ACHN (cell line): ENCODE data around the gene CDC25A.

Source experiments
- DNase-seq: peaks from one replicate; pipeline ENCODE4 v3.0.0-alpha.2; 2015
- in situ Hi-C: cut with HindIII; loops from 2 replicates; pipeline ENCODE4 v1.10.0; 2017; ENCODE audit warnings: low sequenced_read_pairs, low pct_ligation_motif_present, low pct_unique_long_range_greater_than_20kb

Gene CDC25A

DNA sequence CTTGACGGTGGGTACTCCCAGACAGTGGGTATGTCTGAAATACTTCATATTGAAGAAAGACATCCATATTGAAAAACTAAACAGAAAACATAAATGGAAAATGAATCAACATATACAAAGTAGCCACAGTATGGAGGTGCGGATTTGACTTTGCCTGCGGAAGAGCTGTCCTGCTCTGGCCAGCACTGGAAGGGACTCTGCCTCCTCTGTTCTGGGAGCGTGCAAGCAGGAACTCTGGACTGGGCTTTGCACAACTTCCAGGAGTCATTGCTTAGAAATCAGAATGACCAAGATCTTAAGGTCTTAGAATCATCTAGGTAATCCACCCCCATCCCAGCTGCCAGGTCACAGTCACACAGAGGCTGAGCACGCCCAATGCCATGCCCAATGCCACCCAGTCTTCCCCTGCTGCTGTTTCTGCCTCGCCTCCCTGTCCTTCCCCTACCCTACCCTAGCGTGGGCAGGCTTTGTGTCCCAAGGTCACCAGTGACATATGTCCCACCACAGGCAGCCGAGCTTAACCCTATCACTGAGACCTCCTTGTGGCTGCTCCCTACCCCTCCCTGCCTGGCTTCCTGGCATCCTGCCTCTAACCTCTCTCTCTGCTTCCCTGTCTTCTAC is 36.3 kb downstream of the CDC25A start:
- in situ Hi-C loops, result no loop called here

DNA sequence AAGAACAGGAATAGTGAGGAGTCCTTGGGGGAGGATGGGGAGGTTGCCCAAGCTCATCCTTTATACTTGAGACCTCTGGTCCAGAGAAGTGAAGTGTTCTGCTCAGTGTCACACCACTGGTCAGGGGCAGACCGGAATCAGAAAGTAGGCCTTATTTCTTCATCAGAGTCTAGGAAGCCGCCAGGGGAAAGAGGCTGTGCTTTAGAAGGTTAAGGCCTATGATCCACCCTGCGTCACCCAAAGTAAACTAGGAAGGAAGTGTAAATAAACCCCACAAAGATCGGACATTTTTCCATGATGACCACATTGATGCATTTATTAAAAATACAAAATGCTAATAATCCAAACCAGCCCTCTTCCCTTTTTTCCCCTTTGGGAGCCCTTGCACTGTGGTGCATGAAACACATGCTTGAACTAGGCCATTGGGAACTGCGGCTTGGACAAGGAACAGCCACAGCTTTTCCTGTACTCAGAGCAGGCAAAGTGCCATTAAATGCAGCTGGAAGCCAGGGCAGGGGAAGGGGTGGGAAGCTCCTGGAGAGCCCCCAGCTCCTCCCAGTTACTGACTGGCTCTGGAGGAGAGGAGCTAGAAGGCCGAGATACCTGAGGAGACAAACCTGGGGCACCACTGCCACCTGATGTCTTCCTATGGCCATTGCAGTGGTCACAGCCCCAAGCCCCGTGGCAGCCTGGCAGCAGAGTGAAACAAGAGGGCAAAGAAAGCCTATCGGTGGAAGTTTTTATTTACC is 37.0 kb downstream of the CDC25A start:
- in situ Hi-C loops, result no loop called here
- peak; percentile 74 for DNase-seq

More for the DNA sequence above, 36.3 kb downstream of the CDC25A start:
- DNase-seq, result no peak

DNA sequence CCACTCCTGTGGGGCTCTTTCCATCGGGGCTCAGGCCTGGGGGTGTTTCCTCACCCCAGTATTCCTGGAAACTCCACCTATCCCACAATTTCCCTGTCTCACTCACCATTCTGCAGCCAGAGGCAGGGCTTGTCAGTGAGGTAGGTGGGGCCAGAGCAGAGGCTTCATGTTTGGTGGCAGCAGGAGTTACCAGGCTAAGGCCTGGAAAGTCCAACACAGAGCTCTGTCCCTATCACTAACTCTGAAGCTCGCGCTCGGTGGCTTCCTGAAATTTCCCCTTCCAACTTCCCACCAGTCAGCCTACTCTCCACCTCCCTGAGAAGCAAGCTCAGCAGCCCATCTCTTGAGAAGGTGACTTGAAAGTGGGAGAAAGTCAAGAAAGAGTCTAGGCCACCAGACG is 44.2 kb downstream of the CDC25A start:
- DNase-seq, result no peak
- in situ Hi-C loops, result no loop called here

DNA sequence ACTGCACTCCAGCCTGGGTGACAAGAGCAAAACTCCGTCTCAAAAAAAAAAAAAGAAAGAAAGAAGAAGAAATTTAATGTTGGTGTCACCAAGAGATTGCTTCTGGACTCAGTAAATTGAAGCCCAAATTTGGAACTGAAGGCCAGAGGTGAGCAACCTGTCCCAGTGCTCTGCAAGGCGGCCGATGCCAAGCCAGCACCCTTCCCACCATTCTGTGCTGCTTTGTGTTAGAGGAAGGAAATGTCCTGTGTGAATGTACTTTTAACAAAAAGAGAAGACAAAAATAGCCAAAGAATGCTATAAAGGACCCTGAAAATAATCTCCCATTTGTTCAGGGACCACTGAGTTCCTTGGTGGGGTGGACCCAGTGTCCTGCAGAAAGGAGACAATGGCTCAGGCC is 44.6 kb downstream of the CDC25A start:
- no peak for DNase-seq
- in situ Hi-C loops, result no loop called here

DNA sequence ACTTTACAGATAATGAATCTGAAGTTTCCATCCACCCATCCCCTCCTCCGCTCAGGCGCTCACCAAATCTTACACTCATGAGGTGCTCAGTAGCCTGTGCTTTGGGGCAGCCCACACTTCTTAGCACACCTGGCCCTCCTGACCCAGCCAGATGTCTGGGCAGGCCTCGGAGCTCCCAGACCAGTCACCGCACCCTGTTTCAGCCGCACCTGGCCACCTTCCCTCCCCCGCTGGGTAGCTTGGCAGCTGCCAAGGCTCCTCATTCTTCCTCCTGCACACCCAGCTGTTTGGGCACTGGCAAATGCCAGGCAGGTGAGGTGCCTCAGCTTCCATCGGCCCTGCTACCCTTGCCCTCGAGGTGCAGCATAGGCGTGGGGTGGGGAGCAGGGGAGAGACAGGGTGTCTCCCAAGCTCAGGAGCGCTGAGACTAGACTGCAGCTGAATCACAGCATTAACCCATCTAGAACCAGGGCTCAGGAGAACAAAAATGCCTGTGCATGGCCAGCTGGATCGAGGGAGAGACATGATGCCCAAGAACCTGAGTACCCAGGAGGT is 45.8 kb downstream of the CDC25A start:
- in situ Hi-C loops, result no loop called here
- DNase-seq, result no peak

DNA sequence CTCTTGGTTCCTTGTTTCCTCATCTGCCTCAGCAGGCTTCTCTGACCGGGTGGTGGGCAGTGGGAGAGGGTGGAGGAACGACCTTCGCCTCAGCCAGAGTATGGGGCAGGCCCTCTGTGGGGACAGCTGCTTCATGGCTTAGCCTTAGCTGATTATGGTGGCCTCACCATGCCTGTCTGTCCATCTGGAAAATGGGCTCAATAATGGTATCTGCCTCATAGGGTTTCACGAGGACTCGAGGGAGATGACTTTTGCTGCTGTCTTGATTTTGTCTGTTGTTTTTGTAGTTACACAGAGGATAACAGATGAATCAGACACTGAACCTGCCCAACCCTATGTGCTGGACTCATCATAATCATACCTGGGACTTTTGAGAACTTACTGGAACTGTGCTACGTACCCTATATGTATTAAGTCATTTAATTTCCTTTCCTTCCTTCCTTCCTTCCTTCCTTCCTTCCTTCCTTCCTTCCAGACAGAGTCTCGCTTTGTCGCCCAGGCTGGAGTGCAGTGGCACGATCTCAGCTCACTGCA is 46.5 kb downstream of the CDC25A start:
- no peak for DNase-seq
- in situ Hi-C loops, result no loop called here

DNA sequence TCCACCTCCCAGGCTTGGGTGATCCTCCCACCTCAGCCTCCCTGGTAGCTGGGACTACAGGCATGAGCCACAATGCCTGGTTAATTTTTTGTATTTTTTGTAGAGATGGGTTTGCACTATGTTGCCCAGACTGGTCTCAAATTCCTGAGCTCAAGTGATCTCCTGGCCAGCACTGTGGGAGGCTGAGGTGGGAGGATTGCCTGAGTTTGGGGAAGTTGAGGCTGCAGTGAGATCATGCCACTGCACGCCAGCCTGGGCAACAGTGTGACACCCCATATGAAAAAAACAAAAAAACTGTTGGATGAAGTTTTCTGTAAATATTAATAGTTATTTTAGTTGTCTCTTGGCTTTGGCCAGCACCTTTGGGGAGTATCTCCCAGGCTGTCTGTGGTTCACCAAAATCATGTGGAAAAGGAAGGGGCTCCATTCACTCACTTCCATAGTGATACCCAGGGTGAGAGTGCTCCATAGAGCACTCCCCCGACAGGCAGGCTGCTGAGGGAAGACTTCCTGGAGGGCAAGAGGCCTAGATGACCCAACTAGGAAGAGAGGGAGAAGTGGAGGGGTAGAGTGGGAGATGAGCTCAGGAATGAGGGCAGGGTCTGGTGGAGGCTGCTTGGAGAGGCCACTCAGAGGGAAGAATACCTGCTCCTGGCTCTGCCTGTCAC is 47.1 kb downstream of the CDC25A start:
- in situ Hi-C loops, result no loop called here
- DNase-seq, result no peak

DNA sequence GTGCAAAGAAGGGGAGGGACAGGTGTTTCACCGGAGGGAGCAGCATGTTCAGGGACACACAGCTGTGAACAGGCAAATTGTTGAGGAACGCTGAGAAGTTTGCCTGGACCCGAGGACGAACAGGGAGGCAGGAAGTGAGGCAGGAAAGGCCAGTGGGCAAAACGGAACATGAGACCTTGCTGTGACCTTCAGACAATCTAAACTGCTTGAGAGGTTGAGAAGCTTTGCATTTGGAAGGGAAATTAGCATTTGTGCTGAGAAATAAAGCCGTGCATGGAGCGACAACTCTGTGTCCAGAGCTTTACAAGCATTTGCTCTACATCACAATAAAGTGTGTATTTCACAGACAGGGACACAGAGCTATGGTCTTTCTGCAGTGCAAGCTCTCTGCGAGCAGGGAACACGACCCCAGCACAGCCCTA is 47.9 kb downstream of the CDC25A start:
- DNase-seq, result no peak
- in situ Hi-C loops, result no loop called here

DNA sequence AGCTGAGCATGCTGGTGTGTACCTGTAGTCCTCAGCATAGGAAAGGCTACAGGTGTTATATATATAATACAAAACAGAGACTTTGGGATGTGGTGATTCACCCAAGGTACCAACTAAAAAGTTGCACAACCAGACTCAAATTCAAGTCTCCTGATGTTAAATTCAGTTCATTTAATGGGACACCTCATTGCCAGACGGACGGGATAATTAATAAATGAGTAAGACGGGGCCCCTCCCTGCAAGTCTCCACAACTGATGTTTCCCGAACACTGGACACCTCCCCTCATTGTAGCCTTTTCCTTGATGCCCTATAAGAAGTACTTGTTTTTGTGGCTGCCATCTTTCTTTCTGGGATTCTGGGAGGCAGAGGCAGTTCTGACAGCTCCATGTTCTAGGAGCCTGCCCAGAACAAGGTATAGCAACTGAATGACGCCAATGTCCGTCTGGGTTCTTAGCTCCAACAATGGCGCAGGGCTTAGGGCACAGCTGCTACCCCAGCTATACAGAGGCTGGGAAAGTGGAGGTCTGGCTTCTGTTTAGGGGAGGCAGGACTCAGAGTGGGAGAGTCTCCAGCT is 50.7 kb downstream of the CDC25A start:
- no peak for DNase-seq
- in situ Hi-C loops, result no loop called here

DNA sequence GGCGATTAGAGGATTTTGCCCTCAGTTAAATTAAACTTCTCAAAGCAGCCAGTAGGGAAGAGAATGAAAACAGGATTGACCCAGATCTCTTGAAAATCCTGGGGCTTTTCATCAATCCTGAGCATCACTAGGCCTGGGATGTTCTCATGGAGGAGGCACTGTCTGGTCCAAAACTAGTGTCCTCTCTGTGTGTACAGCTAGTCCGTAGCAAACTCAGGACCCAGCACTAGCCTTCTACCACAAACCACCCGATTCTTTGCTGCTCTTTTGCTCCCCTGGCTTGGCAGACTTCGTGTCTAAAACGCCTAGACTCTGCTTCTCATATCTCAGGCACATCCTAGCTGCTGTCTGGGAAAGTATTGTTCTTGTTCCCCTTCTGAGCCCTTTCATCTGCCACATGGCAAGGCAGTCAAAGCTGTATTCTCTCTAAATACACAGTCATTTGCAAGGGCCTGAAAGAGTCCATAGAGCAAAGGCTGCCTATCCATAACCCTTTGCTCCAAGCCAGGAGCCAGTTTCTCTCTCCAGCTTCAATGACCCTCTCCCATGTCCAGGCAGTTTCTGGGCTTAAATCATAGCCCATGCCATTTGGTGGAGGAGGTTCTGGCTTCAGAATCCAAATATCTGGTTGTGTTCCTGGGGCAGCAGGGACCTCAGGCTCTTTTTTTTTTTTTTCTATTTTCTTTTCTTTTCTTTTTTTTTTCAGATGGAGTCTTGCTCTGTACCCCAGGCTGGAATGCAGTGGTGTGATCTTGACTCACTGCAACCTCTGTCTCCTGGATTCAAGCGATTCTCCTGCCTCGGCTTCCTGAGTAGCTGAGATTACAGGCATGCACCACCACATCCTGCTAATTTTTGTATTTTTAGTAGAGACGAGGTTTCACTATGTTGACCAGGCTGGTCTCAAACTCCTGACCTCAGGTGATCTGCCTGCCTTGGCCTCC is 52.4 kb downstream of the CDC25A start:
- DNase-seq, result no peak
- in situ Hi-C loops, result no loop called here

DNA sequence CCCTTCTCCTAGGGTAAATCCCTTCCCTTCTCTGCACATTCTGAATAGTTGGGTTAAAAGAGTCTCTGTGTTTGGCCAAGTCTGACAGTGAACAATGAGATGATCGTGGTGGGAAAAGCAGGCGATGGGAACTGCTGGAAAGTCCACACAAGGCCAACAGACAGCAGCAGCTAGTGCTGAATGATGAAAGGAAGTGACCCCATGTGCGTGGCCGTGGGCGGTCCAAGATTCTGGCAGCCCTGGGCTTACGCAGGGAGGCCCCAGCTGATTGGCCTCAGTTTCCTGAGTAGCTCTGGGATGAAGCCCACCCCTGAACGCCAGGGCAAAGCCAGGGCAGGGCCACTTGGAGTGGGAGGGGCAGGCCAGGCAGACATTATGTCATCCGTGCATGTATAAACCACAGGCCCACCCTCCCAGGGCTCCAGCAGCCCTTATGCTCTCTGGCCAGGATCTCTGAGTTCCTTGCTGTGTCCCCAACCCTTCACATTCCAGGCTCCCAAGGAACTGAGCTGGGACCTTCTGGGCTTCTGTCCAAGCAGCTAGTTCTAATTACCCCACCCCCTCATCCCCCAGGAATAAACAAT is 57.8 kb downstream of the CDC25A start:
- DNase-seq, result no peak
- in situ Hi-C loops, result no loop called here

DNA sequence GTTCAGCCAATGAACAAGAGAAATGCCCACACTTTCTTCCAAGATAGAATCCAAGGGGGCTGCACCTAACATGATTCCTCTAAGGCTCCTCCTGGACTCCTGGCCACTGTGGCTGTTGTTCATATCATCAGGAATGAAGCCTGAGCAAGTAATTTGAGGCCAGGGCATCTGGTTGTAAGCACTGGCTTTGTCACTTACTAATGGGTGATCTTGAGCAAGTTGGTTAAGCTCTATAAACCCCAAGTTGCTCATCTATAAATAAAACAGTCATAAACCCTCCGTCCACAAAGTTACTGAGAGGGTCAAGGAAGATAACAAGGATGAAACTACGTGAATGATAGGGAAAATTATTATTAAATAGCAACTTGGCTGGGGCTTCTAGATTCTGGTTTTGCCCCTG is 58.3 kb downstream of the CDC25A start:
- in situ Hi-C loops, result no loop called here
- no peak for DNase-seq

DNA sequence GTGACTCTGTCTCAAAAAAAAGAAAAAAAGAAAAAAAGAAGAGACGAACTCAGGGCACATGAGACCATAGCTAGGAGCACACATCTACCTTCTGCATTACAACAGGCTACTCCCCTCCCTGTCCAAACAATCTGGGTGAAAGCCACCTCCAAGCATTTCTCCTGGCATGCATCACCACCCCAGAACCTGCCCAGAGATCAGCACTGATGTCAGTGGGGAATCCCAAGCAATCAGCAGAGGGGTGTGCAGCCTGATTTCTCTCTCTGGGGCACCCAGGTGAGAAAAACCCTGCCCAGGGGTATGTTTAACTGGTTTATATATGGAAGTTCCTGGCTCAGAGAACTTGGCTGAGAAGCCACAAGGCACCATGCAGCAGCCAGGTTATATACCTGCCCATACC is 59.4 kb downstream of the CDC25A start:
- no peak for DNase-seq
- in situ Hi-C loops, result no loop called here

DNA sequence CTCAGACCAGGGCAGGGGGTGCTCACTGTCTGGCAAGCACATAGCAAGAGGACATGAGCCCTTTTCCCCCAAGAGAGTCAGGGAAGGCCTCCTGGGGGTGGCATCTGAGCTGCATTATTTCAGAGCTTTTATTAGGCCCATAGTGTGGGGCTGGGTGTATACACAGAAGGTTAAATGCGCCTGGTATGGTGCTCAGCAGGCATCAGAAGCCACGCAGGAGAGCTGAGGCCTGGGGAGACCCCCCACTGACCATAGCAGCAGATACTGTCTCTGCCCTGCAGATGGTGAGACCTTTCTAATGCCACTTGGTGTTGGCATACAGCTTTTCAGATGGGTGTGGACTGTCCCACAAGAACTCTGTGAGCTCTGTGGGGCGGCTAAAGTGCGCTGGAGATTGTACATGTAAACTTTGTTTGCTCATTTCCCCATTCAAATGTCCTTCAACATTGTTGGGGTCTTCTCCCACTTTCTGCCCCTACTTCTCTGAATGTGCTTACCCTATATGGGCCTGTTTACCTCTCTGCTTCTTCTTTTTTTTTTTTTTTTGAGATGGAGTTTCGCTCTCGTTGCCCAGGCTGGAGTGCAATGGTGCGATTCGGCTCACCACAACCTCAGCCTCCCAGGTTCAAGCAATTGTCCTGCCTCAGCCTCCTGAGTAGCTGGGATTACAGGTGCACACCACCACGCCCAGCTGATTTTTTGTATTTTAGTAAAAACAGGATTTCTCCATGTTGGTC is 62.2 kb downstream of the CDC25A start:
- no peak for DNase-seq
- in situ Hi-C loops, result no loop called here

DNA sequence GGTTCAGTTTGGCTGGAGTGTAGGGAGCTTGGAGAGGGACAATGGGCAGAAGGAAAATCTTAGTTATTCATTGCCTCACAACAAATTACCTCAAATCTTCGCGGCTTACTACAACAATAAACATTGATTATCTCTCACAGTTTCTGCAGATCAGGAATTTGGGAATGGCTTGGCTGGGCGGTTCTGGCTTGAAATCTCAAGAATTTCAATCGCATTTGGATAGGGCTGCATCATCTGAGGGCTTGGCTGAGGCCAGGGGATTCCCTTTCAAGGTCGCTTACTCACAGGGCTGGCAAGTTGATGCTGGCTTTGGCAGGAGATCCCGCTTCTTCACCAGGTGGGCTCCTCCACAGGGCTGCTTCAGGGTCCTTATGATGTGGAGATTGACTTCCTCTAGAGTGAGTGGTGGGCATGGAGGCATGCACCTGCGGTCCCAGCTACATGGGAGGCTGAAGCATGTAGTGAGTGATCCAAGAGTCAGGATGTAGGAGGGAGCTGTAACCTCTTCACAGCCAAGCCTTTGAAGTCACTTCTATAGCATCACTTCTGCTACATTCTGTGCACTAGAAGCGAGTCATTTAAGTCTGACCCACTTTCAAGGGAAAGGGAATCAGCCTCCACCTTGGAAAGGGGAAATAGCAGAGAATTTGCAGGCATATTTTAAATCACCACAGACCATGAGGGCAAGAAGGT is 63.1 kb downstream of the CDC25A start:
- peak; percentile 55 for DNase-seq
- in situ Hi-C loops, result no loop called here

DNA sequence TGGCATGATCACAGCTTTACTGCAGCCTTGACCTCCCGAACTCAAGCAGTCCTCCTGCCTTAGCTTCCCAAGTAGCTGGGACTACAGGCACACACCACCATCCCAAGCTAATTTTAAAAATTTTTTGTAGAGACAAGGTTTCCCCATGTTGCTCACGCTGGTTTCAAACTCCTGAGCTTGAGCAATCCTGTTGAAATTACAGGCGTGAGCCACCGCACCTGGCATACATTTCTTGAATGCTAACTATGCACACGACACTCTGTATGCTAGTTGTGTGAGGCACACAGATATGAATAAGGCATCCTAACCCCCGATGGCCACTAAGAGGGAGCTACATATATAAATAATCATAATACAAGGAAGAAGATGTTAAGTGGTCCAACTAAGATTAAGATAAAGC is 64.9 kb downstream of the CDC25A start:
- in situ Hi-C loops, result no loop called here
- no peak for DNase-seq

DNA sequence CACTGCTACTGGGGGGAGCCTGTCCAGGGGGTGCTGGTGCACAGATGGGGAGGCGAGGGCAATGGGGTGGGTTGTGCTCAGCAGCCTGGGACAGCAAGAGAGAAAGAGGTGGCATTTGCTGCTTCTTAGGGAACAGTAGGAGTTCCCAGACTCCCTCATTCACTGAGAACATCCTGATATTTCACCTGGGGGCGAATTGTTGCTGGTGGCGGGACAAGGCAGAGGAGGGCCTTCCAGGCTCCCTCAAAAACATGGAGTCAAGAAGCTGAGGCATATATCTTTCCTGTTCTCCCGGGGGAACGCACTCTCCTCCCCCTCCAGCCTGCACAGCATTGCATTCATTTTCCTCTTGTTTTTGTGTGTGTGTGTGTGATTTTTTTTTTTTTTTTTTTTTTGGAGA is 65.7 kb downstream of the CDC25A start:
- in situ Hi-C loops, result no loop called here
- no peak for DNase-seq
